Thyroid gland (tissue), 4 donors: Measurements from ENCODE around the gene PAFAH1B2. TPM values are rescaled to one million over a fixed set of nuclear protein-coding genes. Genes with fewer than 3 reads are reported as not detected.
A peak's percentile ranks its signal among the peaks of the same experiment; 100 is the strongest.

Experiments
- DNase-seq, 2 donors: peaks; one replicate each; pipeline ENCODE4 v3.0.0-alpha.2; 2019
- H3K27ac ChIP-seq, 3 donors: fragments of 200-600 bp; sonication (generic); 1 replicate in 2 of 3; 2 replicates in 1 of 3; pipeline ENCODE4 v1.5.1; 2016 to 2019; ENCODE audit warnings: mild to moderate bottlenecking in 1 of 3, moderate library complexity in 1 of 3
- H3K27me3 ChIP-seq: fragments of 200-600 bp; sonication (generic); one replicate; pipeline ENCODE4 v1.5.1; 2019
- H3K36me3 ChIP-seq, 2 donors: fragments of 200-600 bp; sonication (generic); one replicate each; pipeline ENCODE4 v1.5.1; 2016 to 2019
- H3K4me1 ChIP-seq, 2 donors: fragments of 200-600 bp; sonication (generic); one replicate each; pipeline ENCODE4 v1.5.1; 2017 to 2019
- H3K4me3 ChIP-seq, 3 donors: fragments of 200-600 bp; sonication (generic); replicated peaks in 1 of 3; 1 replicate in 2 of 3; 2 replicates in 1 of 3; pipeline ENCODE4 v1.5.1; 2016; ENCODE audit warnings: mild to moderate bottlenecking in 1 of 3
- H3K9me3 ChIP-seq: fragments of 200-600 bp; sonication (generic); one replicate; pipeline ENCODE4 v1.5.1; 2017
- POLR2A ChIP-seq, 2 donors: fragments of 450-650 bp; IDR thresholded peaks; one replicate each; pipeline ENCODE4 v1.6.1; 2017; ENCODE audit warnings: antibody characterized with exemption in 2 of 2, mild to moderate bottlenecking in 2 of 2, moderate library complexity in 1 of 2
- WGBS, 2 donors: methylation state at CpG; one replicate each; pipeline ENCODE4 v1.1.5; 2017; 5-methylcytosine and 5-hydroxymethylcytosine counted together
- intact Hi-C: fragments of 100-400 bp; cut with DNase I; formaldehyde crosslinking; loops from one replicate; pipeline ENCODE4 v1.15.1; 2023
- total RNA-seq, 4 donors: library from RNA; depleted of rRNA; stranded (reverse); fragments of >200 nt; gene quantifications; one replicate each; pipeline ENCODE4 v1.2.3, GENCODE V29; 2016
- TF ChIP-seq, protein P1 (sequence below), 6 experiments: fragments of 200-600 bp in 3 of 6; fragments of 450-650 bp in 3 of 6; sonication (generic) in 3 of 6; IDR thresholded peaks; one replicate each; pipeline ENCODE4 v1.5.1; 2016 to 2019; ENCODE audit warnings: antibody characterized with exemption in 6 of 6, mild to moderate bottlenecking in 2 of 6, inconsistent platforms in 1 of 6, moderate library complexity in 1 of 6

The PAFAH1B2 gene
- total RNA-seq, 4 donors from 2014 or later, result 107 to 128 (median 118) TPM

DNA sequence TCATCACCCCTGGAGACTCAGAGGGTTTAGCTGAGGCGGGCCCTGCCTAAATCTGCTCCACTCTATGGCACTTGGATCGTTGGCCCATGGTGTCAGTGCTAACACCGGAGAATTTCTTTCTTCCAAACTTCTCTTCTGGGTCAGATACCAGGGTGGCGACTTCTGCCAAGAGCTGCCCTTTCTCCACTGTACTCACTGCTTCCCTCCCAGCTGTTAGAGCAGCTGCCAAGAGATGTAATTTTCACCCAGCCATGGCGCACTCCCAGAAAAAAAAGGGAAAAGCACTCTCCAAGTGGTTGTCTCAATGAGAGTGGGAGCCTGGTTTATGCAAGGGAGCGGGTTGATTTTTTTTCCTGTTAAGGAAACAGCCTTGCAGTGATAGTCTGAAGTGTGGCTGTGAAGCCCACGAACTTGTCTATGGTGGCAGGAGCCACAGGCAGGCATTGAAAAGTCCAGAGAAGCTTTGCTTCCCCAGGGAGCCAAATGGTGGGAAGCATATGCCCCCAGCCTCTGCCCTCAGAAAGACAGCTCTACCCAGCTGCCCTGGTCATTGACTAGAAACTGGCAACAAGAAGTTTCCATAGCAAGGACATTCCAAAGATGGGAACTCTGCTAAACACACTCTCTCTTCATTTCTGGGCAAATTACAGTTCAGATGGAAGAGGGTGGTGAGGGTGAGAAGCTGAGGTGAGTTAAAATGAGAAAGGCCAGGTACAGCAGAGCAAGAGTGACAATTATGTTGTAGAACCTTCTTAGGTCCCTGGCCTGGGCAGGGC is 77.1 kb downstream of the PAFAH1B2 start:
- no peak overlapping the region for H3K4me3 ChIP-seq
- intact Hi-C loops, result loop anchor here (10.0 kb wide), 1 partner anchor 76 kb away; the partner anchor contains the start of gene PAFAH1B2
- TF ChIP-seq, protein P1, sequence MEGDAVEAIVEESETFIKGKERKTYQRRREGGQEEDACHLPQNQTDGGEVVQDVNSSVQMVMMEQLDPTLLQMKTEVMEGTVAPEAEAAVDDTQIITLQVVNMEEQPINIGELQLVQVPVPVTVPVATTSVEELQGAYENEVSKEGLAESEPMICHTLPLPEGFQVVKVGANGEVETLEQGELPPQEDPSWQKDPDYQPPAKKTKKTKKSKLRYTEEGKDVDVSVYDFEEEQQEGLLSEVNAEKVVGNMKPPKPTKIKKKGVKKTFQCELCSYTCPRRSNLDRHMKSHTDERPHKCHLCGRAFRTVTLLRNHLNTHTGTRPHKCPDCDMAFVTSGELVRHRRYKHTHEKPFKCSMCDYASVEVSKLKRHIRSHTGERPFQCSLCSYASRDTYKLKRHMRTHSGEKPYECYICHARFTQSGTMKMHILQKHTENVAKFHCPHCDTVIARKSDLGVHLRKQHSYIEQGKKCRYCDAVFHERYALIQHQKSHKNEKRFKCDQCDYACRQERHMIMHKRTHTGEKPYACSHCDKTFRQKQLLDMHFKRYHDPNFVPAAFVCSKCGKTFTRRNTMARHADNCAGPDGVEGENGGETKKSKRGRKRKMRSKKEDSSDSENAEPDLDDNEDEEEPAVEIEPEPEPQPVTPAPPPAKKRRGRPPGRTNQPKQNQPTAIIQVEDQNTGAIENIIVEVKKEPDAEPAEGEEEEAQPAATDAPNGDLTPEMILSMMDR (IDR thresholded peaks at IDR 0.05), result no peak
- no peak for TF ChIP-seq POLR2A (IDR thresholded peaks at IDR 0.05)
- H3K36me3 ChIP-seq, result peaks cover 29 to 44% of the 10 kb centered on the region in 2 donors
- DNase-seq, result peak; percentile 57 to 67
- H3K27me3 ChIP-seq, result no peaks in the 10 kb centered on the region
- peak overlapping the region; percentile 67 to 83 (median 82) for H3K27ac ChIP-seq
- no peaks in the 10 kb centered on the region for H3K9me3 ChIP-seq
- peaks cover 10 to 41% of the 10 kb centered on the region in 2 donors for H3K4me1 ChIP-seq
- WGBS, 2 donors, result 30 to 36% methylated on average over 7 of the region's 7 CpGs

DNA sequence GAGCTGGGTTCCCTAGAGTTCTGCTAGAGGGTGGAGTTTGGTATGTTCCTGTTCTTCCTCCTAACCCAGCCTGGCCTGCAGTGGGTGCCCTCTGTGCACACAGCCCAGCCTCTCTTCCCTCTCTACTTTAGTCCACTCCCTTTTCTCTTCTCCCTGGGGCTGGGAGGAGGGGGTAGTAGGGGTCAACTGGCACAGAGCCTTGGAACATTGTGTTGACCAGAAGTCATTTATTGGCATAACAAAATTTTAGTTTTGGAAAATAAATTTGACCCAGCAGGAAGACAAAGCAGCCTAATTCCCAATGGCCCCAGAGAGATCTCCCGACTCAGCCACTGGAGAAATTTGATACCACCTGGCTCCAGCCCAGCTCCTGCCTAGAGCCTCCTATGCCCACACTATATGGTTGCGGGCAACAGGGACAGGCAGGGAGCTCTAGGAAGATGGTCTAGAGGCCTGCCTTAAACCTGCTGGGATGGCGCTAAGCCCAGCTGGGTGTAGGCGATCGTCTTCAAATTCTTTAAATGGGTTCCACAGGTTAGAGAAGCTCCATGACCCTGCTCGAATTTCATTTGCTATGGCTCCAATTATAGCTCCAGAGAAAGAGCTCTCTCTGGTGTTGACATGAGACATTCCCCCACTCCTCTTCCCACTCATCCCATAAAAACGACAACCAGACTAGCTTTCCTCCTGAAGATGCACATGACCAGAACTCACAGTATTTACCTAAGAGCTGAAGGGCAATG is 77.9 kb downstream of the PAFAH1B2 start:
- peak overlapping the region; percentile 67 to 83 (median 82) for H3K27ac ChIP-seq
- no peak overlapping the region for H3K4me3 ChIP-seq
- peaks cover 10 to 41% of the 10 kb centered on the region in 2 donors for H3K4me1 ChIP-seq
- intact Hi-C loops, result loop anchor here (10.0 kb wide), 1 partner anchor 77 kb away; the partner anchor contains the start of gene PAFAH1B2
- no peaks in the 10 kb centered on the region for H3K27me3 ChIP-seq
- peaks cover 31 to 38% of the 10 kb centered on the region in 2 donors for H3K36me3 ChIP-seq
- no peaks in the 10 kb centered on the region for H3K9me3 ChIP-seq
- peak in 1 of 2 donors; percentile 50 for DNase-seq
- TF ChIP-seq POLR2A (IDR thresholded peaks at IDR 0.05), result peak in 1 of 2 donors; percentile 5
- TF ChIP-seq, protein P1 (IDR thresholded peaks at IDR 0.05), result no peak
- 53% methylated on average over 7 of the region's 7 CpGs for WGBS, 2 donors

DNA sequence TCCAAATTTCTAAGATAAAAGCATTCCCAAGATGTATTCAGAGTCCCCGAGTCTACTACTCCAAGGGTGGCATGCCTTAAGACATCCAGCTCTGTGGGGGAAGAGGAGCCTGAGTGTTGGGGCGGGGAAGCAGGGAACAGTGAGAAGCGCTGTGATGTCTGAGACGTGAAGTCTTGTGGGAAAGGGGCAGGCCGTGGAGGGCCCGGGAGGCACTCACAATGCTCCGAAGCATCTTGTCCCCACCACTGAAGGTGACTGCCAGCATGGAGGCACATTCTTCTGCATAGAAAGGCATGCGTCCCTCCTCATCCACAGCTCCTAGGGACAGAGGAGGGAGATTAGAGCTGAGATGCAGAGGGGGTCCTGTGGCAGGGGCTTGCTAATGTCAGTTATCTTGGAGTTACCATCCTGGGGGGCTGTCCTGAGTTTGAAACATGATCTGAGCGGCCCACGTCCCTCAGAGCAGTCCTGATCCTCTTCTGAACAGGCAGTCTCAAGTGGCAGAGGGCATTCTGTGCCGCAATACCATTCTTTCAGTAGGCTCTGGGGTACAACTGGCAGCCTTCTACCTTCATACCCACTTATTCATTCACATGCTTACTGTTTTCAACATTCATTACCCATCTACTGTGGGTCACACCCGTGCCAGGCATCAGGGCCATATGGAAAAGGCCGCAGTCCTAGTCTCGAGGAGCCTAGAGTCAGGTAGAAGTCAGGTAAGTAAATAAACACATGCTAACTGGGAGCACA is 79.1 kb downstream of the PAFAH1B2 start:
- H3K9me3 ChIP-seq, result no peaks in the 10 kb centered on the region
- intact Hi-C loops, result loop anchor here (10.0 kb wide), 1 partner anchor 78 kb away; the partner anchor contains the start of gene PAFAH1B2
- no peak overlapping the region for H3K4me3 ChIP-seq
- peaks cover 37 to 39% of the 10 kb centered on the region in 2 donors for H3K36me3 ChIP-seq
- no peak for DNase-seq
- H3K27me3 ChIP-seq, result no peaks in the 10 kb centered on the region
- no peak for TF ChIP-seq POLR2A (IDR thresholded peaks at IDR 0.05)
- TF ChIP-seq, protein P1 (IDR thresholded peaks at IDR 0.05), result no peak
- H3K27ac ChIP-seq, result peak overlapping the region in 2 of 3 donors; percentile 6 to 83
- H3K4me1 ChIP-seq, result peaks cover 10 to 41% of the 10 kb centered on the region in 2 donors
- WGBS, 2 donors, result 91 to 95% methylated on average over 13 to 14 of the region's 14 CpGs

DNA sequence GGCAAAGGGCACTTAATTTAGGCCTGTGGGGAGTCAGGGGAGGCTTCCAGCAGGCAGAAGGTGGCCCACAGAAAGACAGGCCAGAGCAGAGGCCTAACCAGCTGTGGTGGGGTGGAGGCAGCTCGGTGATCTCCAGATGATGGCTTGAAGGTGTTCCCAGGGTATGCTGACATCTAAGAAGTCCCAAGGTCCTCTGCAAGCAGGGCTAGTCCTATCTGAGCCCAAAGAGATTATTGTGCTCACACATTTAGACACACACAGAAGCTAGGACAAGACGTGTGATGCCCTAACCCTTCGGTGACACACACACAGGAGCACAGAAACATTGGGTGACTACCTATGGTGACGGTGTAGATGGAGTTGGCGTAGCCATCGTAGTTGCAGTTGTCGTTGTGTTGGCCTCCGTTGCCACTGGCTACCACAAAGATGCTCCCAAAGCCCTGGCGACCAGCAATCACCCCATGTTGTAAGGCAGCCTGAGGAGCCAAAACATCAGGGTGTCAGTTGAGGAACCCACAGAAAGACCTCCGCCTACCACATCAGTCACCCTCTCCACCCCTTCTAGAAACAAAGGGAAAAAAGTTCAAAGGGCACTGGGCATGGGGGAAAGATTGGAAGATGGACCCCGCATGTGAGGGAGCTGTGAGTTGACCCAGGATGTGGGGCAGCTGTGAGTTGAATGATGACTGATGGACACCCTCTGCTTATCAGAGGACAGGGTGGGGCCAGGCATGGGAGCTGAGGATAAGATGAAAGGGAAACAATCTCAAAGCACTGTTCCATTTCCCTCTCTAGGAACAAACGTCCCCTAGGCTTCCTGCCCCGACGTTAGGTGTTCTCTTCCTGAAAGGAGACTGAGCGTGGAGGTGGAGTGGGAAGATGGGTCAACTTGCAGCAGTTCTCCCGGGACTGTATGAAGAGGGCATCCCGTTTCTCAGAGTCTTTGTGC is 79.9 kb downstream of the PAFAH1B2 start:
- DNase-seq, result no peak
- H3K9me3 ChIP-seq, result no peaks in the 10 kb centered on the region
- no peak overlapping the region for H3K4me3 ChIP-seq
- TF ChIP-seq, protein P1 (IDR thresholded peaks at IDR 0.05), result no peak
- TF ChIP-seq POLR2A (IDR thresholded peaks at IDR 0.05), result no peak
- no peaks in the 10 kb centered on the region for H3K27me3 ChIP-seq
- peak overlapping the region in 1 of 3 donors; percentile 6 for H3K27ac ChIP-seq
- H3K36me3 ChIP-seq, result peaks cover 36 to 45% of the 10 kb centered on the region in 2 donors
- peaks cover 10 to 38% of the 10 kb centered on the region in 2 donors for H3K4me1 ChIP-seq
- 83 to 88% methylated on average over 17 of the region's 17 CpGs for WGBS, 2 donors
- intact Hi-C loops, result loop anchor here (10.0 kb wide), 1 partner anchor 79 kb away; the partner anchor contains the start of gene PAFAH1B2
